Keratinocyte (primary cell): ENCODE results near the gene ZBP1. TPM values are rescaled to one million over a fixed set of nuclear protein-coding genes. Genes with fewer than 3 reads are reported as not detected.

ENCODE experiments used
- DNase-seq: peaks from one replicate; pipeline ENCODE4 v3.0.0-alpha.2; 2011; ENCODE audit warnings: low read depth, missing footprints, low spot score
- FAIRE-seq: peaks from 2 replicates; lab custom pipeline; 2011; peaks lifted over from hg19 to GRCh38; lab: Jason Lieb, UNC
- H2AFZ ChIP-seq: 2 replicates; pipeline ENCODE4 v1.6.0; 2012; ENCODE audit warnings: low read length, control low read depth, inconsistent platforms; ENCODE audit not compliant: control insufficient read depth
- H3K27ac ChIP-seq: 2 replicates; pipeline ENCODE4 v1.5.1; 2011; ENCODE audit warnings: low read length; ENCODE audit not compliant: control insufficient read depth, insufficient read depth
- H3K27me3 ChIP-seq: 3 replicates; pipeline ENCODE4 v1.6.0; 2011; ENCODE audit warnings: low read length; ENCODE audit not compliant: control insufficient read depth, insufficient read depth; ENCODE audit errors: extremely low read depth
- H3K36me3 ChIP-seq, 2 experiments: 2 replicates in 1 of 2; 3 replicates in 1 of 2; pipeline ENCODE4 v1.5.1; 2011; ENCODE audit warnings: low read length in 2 of 2, mild to moderate bottlenecking in 1 of 2; ENCODE audit not compliant: control insufficient read depth in 2 of 2, insufficient read depth in 2 of 2; ENCODE audit errors: extremely low read depth in 1 of 2
- H3K4me1 ChIP-seq: 3 replicates; pipeline ENCODE4 v1.5.1; 2011; ENCODE audit warnings: low read length; ENCODE audit not compliant: control insufficient read depth, insufficient read depth; ENCODE audit errors: extremely low read depth
- H3K4me2 ChIP-seq: 3 replicates; pipeline ENCODE4 v1.6.0; 2011; ENCODE audit warnings: low read depth, low read length; ENCODE audit not compliant: control insufficient read depth, insufficient read depth; ENCODE audit errors: extremely low read depth
- H3K4me3 ChIP-seq, 3 experiments: fragments of 200-600 bp in 1 of 3; sonication (generic) in 1 of 3; 2 replicates in 2 of 3; 3 replicates in 1 of 3; pipeline ENCODE4 v1.5.1; 2011 to 2016; ENCODE audit warnings: low read length in 3 of 3, mild to moderate bottlenecking in 3 of 3, control low read depth in 2 of 3, inconsistent platforms in 1 of 3, low read depth in 1 of 3, mixed read lengths in 1 of 3, mixed run types in 1 of 3, moderate library complexity in 1 of 3; ENCODE audit not compliant: control insufficient read depth in 2 of 3, insufficient read depth in 2 of 3; ENCODE audit errors: extremely low read depth in 1 of 3
- H3K79me2 ChIP-seq: 2 replicates; pipeline ENCODE4 v1.6.0; 2012; ENCODE audit warnings: low read length; ENCODE audit not compliant: control insufficient read depth, insufficient read depth
- H3K9ac ChIP-seq: 3 replicates; pipeline ENCODE4 v1.6.0; 2011; ENCODE audit warnings: low read length; ENCODE audit not compliant: control insufficient read depth, insufficient read depth; ENCODE audit errors: extremely low read depth
- H3K9me1 ChIP-seq: 3 replicates; pipeline ENCODE4 v1.6.0; 2011; ENCODE audit warnings: low read length; ENCODE audit not compliant: control insufficient read depth, insufficient read depth; ENCODE audit errors: extremely low read depth
- H3K9me3 ChIP-seq: 2 replicates; pipeline ENCODE4 v1.5.1; 2012; ENCODE audit warnings: low read depth, low read length; ENCODE audit not compliant: control insufficient read depth
- H4K20me1 ChIP-seq: 3 replicates; pipeline ENCODE4 v1.6.0; 2011; ENCODE audit warnings: low read length; ENCODE audit not compliant: control insufficient read depth, insufficient read depth; ENCODE audit errors: extremely low read depth
- CTCF ChIP-seq, 3 experiments: IDR thresholded peaks in 1 of 3; conservative IDR thresholded peaks in 1 of 3; optimal IDR thresholded peaks in 1 of 3; 2 replicates in 2 of 3; 3 replicates in 1 of 3; pipeline versions ENCODE3 to v1.5.1; 2011; ENCODE audit warnings: low read length in 3 of 3, mild to moderate bottlenecking in 3 of 3, moderate library complexity in 2 of 3, control low read depth in 1 of 3, inconsistent platforms in 1 of 3; ENCODE audit not compliant: insufficient read depth in 2 of 3; ENCODE audit errors: extremely low read depth in 1 of 3
- EZH2 ChIP-seq: IDR thresholded peaks from one replicate; pipeline ENCODE4 v1.6.1; 2012; ENCODE audit warnings: inconsistent platforms, mild to moderate bottlenecking, low read length, moderate library complexity
- dilution Hi-C: fragments of 300-500 bp; cut with MboI; formaldehyde crosslinking; loops from one replicate; pipeline ENCODE4 v1.7.0; 2020; ENCODE audit warnings: low sequenced_read_pairs; ENCODE audit not compliant: extremely low pct_ligation_motif_present
- polyA plus RNA-seq, 5 experiments: library from polyadenylated mRNA; depleted of rRNA in 3 of 5; stranded (reverse) in 3 of 5; stranded (forward) in 1 of 5; unstranded in 1 of 5; fragments of >200 nt; gene quantifications; 1 replicate in 1 of 5; 2 replicates in 3 of 5; 3 replicates in 1 of 5; pipeline versions ENCODE4 v1.2.1 to v1.2.3, GENCODE V29; 2011 to 2012; ENCODE audit warnings: missing spikeins in 2 of 5, low read depth in 1 of 5, low replicate concordance in 1 of 5

ZBP1 gene
- polyA plus RNA-seq, 1 donor (not counting 4 experiments of a cell fraction or from before 2014, with no cell fraction given) = 0.08 TPM

- DNase-seq = no peak
Observed at GRCh38 chr20:57610261-57610952, 9.8 kb downstream of the ZBP1 start.

GRCh38 chr20:57609842-57610167 is 10.4 kb downstream of the ZBP1 start:
- TF ChIP-seq EZH2 = no peak
- no peak for TF ChIP-seq CTCF (optimal IDR thresholded peaks at IDR 0.05 in 1 of 3, IDR thresholded peaks at IDR 0.05 in 1 of 3, conservative IDR thresholded peaks at IDR 0.05 in 1 of 3; ENCODE audit: extremely low read depth in 1 of 3, insufficient read depth in 2 of 3, low read length in 3 of 3)
- DNase-seq = no peak
- dilution Hi-C loops = loop anchor here (25.0 kb wide), 1 partner anchor 577 kb away; no protein-coding TSS in a partner anchor
- no peaks in the 10 kb centered on the region for H3K9me3 ChIP-seq
- no peaks in the 10 kb centered on the region for H3K79me2 ChIP-seq
- FAIRE-seq = no peak
- no peaks in the 10 kb centered on the region for H3K9me1 ChIP-seq
- no peak overlapping the region for H3K9ac ChIP-seq
- no peak overlapping the region for H3K4me2 ChIP-seq
- H3K36me3 ChIP-seq = no peaks in the 10 kb centered on the region
- no peaks in the 10 kb centered on the region for H3K4me1 ChIP-seq
- H4K20me1 ChIP-seq = peaks cover 2% of the 10 kb centered on the region
- no peak overlapping the region for H2AFZ ChIP-seq
- no peak overlapping the region for H3K4me3 ChIP-seq
- peaks cover 53% of the 10 kb centered on the region for H3K27me3 ChIP-seq
- H3K27ac ChIP-seq = no peak overlapping the region

More at GRCh38 chr20:57610261-57610952, 9.8 kb downstream of the ZBP1 start:
- FAIRE-seq = no peak
- H4K20me1 ChIP-seq = peaks cover 2% of the 10 kb centered on the region
- peaks cover 58% of the 10 kb centered on the region for H3K27me3 ChIP-seq
- no peak overlapping the region for H3K9ac ChIP-seq
- TF ChIP-seq EZH2 (no peak), CTCF (optimal IDR thresholded peaks at IDR 0.05 in 1 of 3, IDR thresholded peaks at IDR 0.05 in 1 of 3, conservative IDR thresholded peaks at IDR 0.05 in 1 of 3; ENCODE audit: extremely low read depth in 1 of 3, insufficient read depth in 2 of 3, low read length in 3 of 3) (no peak)
- H3K9me3 ChIP-seq = no peaks in the 10 kb centered on the region
- no peaks in the 10 kb centered on the region for H3K36me3 ChIP-seq
- H3K4me3 ChIP-seq = no peak overlapping the region
- no peak overlapping the region for H3K4me2 ChIP-seq
- no peaks in the 10 kb centered on the region for H3K9me1 ChIP-seq
- H3K27ac ChIP-seq = no peak overlapping the region
- no peaks in the 10 kb centered on the region for H3K79me2 ChIP-seq
- H2AFZ ChIP-seq = no peak overlapping the region
- no peaks in the 10 kb centered on the region for H3K4me1 ChIP-seq
- dilution Hi-C loops = loop anchor here (25.0 kb wide), 1 partner anchor 577 kb away; no protein-coding TSS in a partner anchor
